Measurements from ENCODE around the gene TOM1L2.

The TOM1L2 gene

GRCh38 chr17:17972126-17972951 lies at the start of gene TOM1L2, which contains the start of gene DRC3:
Gene TOM1L2 (minus strand): TSS chr17:17972400. CDS start chr17:17972313, 87 bp downstream.
Gene DRC3 (plus strand): TSS chr17:17972862. CDS start chr17:17977599, 4,737 bp downstream.
- H3K27ac ChIP-seq (ENCODE audit: low read depth, low read length) = no peak within 1 kb of the TSS
- H3K9me3 ChIP-seq (ENCODE audit: control insufficient read depth, insufficient read depth, low read length) = no peaks in the 10 kb centered on the region

GRCh38 chr17:18021372-18021771 lies 49.2 kb upstream of the TOM1L2 start:
- Histone ChIP-seq H3K36me3 (ENCODE audit: control insufficient read depth, insufficient read depth, low read length) (no peaks in the 10 kb centered on the region; the same call in 1 of the 2 replicates), H3K9ac (ENCODE audit: low read depth, low read length) (no peak overlapping the region), H3K9me3 (ENCODE audit: control insufficient read depth, insufficient read depth, low read length) (no peaks in the 10 kb centered on the region), H3K27ac (ENCODE audit: low read depth, low read length) (no peak overlapping the region), H3K4me1 (ENCODE audit: control insufficient read depth, insufficient read depth, low read length) (0 out of 2 replicates have a peak, but pooled peaks cover 5% of the 10 kb centered on the region), H3K4me3 (ENCODE audit: low read depth, low read length) (no peak overlapping the region), H3K27me3 (ENCODE audit: control insufficient read depth, insufficient read depth, low read length) (no peaks in the 10 kb centered on the region)

More at GRCh38 chr17:17972126-17972951, at the start of gene TOM1L2, which contains the start of gene DRC3:
- peaks cover 3% of the 10 kb centered on the region; the same call in 1 of the 2 replicates for H3K4me1 ChIP-seq (ENCODE audit: control insufficient read depth, insufficient read depth, low read length)
- H3K36me3 ChIP-seq (ENCODE audit: control insufficient read depth, insufficient read depth, low read length) = no peaks in the 10 kb centered on the region
- H3K4me3 ChIP-seq (ENCODE audit: low read depth, low read length) = peak within 1 kb of the TSS; percentile 76
- H3K27me3 ChIP-seq (ENCODE audit: control insufficient read depth, insufficient read depth, low read length) = no peaks in the 10 kb centered on the region
- H3K9ac ChIP-seq (ENCODE audit: low read depth, low read length) = no peak within 1 kb of the TSS

- no peaks in the 10 kb centered on the region for H3K27me3 ChIP-seq (ENCODE audit: control insufficient read depth, insufficient read depth, low read length)
These were observed 48.8 kb upstream of the TOM1L2 start for GRCh38 chr17:18020971-18021370.

GRCh38 chr17:18019838-18020154 lies 47.6 kb upstream of the TOM1L2 start:
- Histone ChIP-seq H3K27me3 (ENCODE audit: control insufficient read depth, insufficient read depth, low read length) (no peaks in the 10 kb centered on the region), H3K9ac (ENCODE audit: low read depth, low read length) (no peak overlapping the region), H3K4me3 (ENCODE audit: low read depth, low read length) (no peak overlapping the region), H3K27ac (ENCODE audit: low read depth, low read length) (no peak overlapping the region), H3K9me3 (ENCODE audit: control insufficient read depth, insufficient read depth, low read length) (no peaks in the 10 kb centered on the region), H3K4me1 (ENCODE audit: control insufficient read depth, insufficient read depth, low read length) (0 out of 2 replicates have a peak, but pooled peaks cover 5% of the 10 kb centered on the region), H3K36me3 (ENCODE audit: control insufficient read depth, insufficient read depth, low read length) (no peaks in the 10 kb centered on the region; the same call in 1 of the 2 replicates)

More at GRCh38 chr17:18020971-18021370, 48.8 kb upstream of the TOM1L2 start:
- H3K4me3 ChIP-seq (ENCODE audit: low read depth, low read length) = no peak overlapping the region
- H3K4me1 ChIP-seq (ENCODE audit: control insufficient read depth, insufficient read depth, low read length) = 0 out of 2 replicates have a peak, but pooled peaks cover 5% of the 10 kb centered on the region
- H3K36me3 ChIP-seq (ENCODE audit: control insufficient read depth, insufficient read depth, low read length) = no peaks in the 10 kb centered on the region; the same call in 1 of the 2 replicates
- H3K9me3 ChIP-seq (ENCODE audit: control insufficient read depth, insufficient read depth, low read length) = no peaks in the 10 kb centered on the region
- no peak overlapping the region for H3K27ac ChIP-seq (ENCODE audit: low read depth, low read length)
- H3K9ac ChIP-seq (ENCODE audit: low read depth, low read length) = no peak overlapping the region

GRCh38 chr17:18018411-18018921 lies 46.3 kb upstream of the TOM1L2 start:
- Histone ChIP-seq H3K36me3 (ENCODE audit: control insufficient read depth, insufficient read depth, low read length) (no peaks in the 10 kb centered on the region; the same call in 1 of the 2 replicates), H3K27me3 (ENCODE audit: control insufficient read depth, insufficient read depth, low read length) (no peaks in the 10 kb centered on the region), H3K27ac (ENCODE audit: low read depth, low read length) (no peak overlapping the region), H3K9me3 (ENCODE audit: control insufficient read depth, insufficient read depth, low read length) (no peaks in the 10 kb centered on the region), H3K9ac (ENCODE audit: low read depth, low read length) (no peak overlapping the region), H3K4me1 (ENCODE audit: control insufficient read depth, insufficient read depth, low read length) (0 out of 2 replicates have a peak, but pooled peaks cover 5% of the 10 kb centered on the region), H3K4me3 (ENCODE audit: low read depth, low read length) (no peak overlapping the region)

- no peak overlapping the region for H3K9ac ChIP-seq (ENCODE audit: low read depth, low read length)
- 0 out of 2 replicates have a peak, but pooled peaks cover 5% of the 10 kb centered on the region for H3K4me1 ChIP-seq (ENCODE audit: control insufficient read depth, insufficient read depth, low read length)
- no peaks in the 10 kb centered on the region for H3K27me3 ChIP-seq (ENCODE audit: control insufficient read depth, insufficient read depth, low read length)
- H3K36me3 ChIP-seq (ENCODE audit: control insufficient read depth, insufficient read depth, low read length) = no peaks in the 10 kb centered on the region; the same call in 1 of the 2 replicates
- H3K27ac ChIP-seq (ENCODE audit: low read depth, low read length) = peak overlapping the region; percentile 54
- no peaks in the 10 kb centered on the region for H3K9me3 ChIP-seq (ENCODE audit: control insufficient read depth, insufficient read depth, low read length)
- H3K4me3 ChIP-seq (ENCODE audit: low read depth, low read length) = no peak overlapping the region
These were observed 45.8 kb upstream of the TOM1L2 start for GRCh38 chr17:18017958-18018357.

GRCh38 chr17:18016426-18016825 lies 44.2 kb upstream of the TOM1L2 start:
- H3K9me3 ChIP-seq (ENCODE audit: control insufficient read depth, insufficient read depth, low read length) = no peaks in the 10 kb centered on the region
- H3K27me3 ChIP-seq (ENCODE audit: control insufficient read depth, insufficient read depth, low read length) = no peaks in the 10 kb centered on the region
- H3K27ac ChIP-seq (ENCODE audit: low read depth, low read length) = no peak overlapping the region
- H3K4me3 ChIP-seq (ENCODE audit: low read depth, low read length) = no peak overlapping the region
- H3K9ac ChIP-seq (ENCODE audit: low read depth, low read length) = no peak overlapping the region
- H3K36me3 ChIP-seq (ENCODE audit: control insufficient read depth, insufficient read depth, low read length) = no peaks in the 10 kb centered on the region; the same call in 1 of the 2 replicates
- 0 out of 2 replicates have a peak, but pooled peaks cover 5% of the 10 kb centered on the region for H3K4me1 ChIP-seq (ENCODE audit: control insufficient read depth, insufficient read depth, low read length)

- Histone ChIP-seq H3K4me1 (ENCODE audit: control insufficient read depth, insufficient read depth, low read length) (0 out of 2 replicates have a peak, but pooled peaks cover 5% of the 10 kb centered on the region), H3K9ac (ENCODE audit: low read depth, low read length) (no peak overlapping the region), H3K27ac (ENCODE audit: low read depth, low read length) (no peak overlapping the region), H3K27me3 (ENCODE audit: control insufficient read depth, insufficient read depth, low read length) (no peaks in the 10 kb centered on the region), H3K4me3 (ENCODE audit: low read depth, low read length) (no peak overlapping the region), H3K36me3 (ENCODE audit: control insufficient read depth, insufficient read depth, low read length) (no peaks in the 10 kb centered on the region; the same call in 1 of the 2 replicates), H3K9me3 (ENCODE audit: control insufficient read depth, insufficient read depth, low read length) (no peaks in the 10 kb centered on the region)
These were observed 43.4 kb upstream of the TOM1L2 start for GRCh38 chr17:18015593-18015992.

GRCh38 chr17:18014006-18014405 lies 41.8 kb upstream of the TOM1L2 start:
- Histone ChIP-seq H3K4me3 (ENCODE audit: low read depth, low read length) (no peak overlapping the region), H3K9me3 (ENCODE audit: control insufficient read depth, insufficient read depth, low read length) (no peaks in the 10 kb centered on the region), H3K36me3 (ENCODE audit: control insufficient read depth, insufficient read depth, low read length) (no peaks in the 10 kb centered on the region; the same call in 1 of the 2 replicates), H3K4me1 (ENCODE audit: control insufficient read depth, insufficient read depth, low read length) (no peaks in the 10 kb centered on the region), H3K9ac (ENCODE audit: low read depth, low read length) (no peak overlapping the region), H3K27me3 (ENCODE audit: control insufficient read depth, insufficient read depth, low read length) (no peaks in the 10 kb centered on the region), H3K27ac (ENCODE audit: low read depth, low read length) (no peak overlapping the region)

GRCh38 chr17:18011286-18011685 lies 39.1 kb upstream of the TOM1L2 start:
- no peaks in the 10 kb centered on the region for H3K9me3 ChIP-seq (ENCODE audit: control insufficient read depth, insufficient read depth, low read length)
- no peak overlapping the region for H3K9ac ChIP-seq (ENCODE audit: low read depth, low read length)
- H3K4me1 ChIP-seq (ENCODE audit: control insufficient read depth, insufficient read depth, low read length) = peaks cover 5% of the 10 kb centered on the region
- no peak overlapping the region for H3K27ac ChIP-seq (ENCODE audit: low read depth, low read length)
- H3K4me3 ChIP-seq (ENCODE audit: low read depth, low read length) = no peak overlapping the region
- no peaks in the 10 kb centered on the region; the same call in 1 of the 2 replicates for H3K36me3 ChIP-seq (ENCODE audit: control insufficient read depth, insufficient read depth, low read length)
- no peaks in the 10 kb centered on the region for H3K27me3 ChIP-seq (ENCODE audit: control insufficient read depth, insufficient read depth, low read length)

All from HUES48 (cell line).